H1 (cell line): ENCODE measurements around the gene NKTR.

Experiments
- BCL11A ChIP-seq, 2 experiments: IDR thresholded peaks; one replicate each; pipeline ENCODE4 v1.6.1; 2011; ENCODE audit warnings: low read depth in 2 of 2, low read length in 2 of 2, mild to moderate bottlenecking in 2 of 2
- CREB1 ChIP-seq: IDR thresholded peaks from 2 replicates; pipeline ENCODE4 v1.6.1; 2012; ENCODE audit warnings: inconsistent platforms
- CTCF ChIP-seq, 3 experiments: IDR thresholded peaks; 1 replicate in 2 of 3; 2 replicates in 1 of 3; pipeline versions ENCODE4 v1.5.1 to v1.6.1; 2011; ENCODE audit warnings: low read length in 3 of 3, mild to moderate bottlenecking in 3 of 3, inconsistent platforms in 2 of 3, low read depth in 1 of 3, moderate library complexity in 1 of 3; ENCODE audit not compliant: insufficient read depth in 1 of 3; ENCODE audit errors: control extremely low read depth in 1 of 3
- RAD21 ChIP-seq, 2 experiments: IDR thresholded peaks in 1 of 2; conservative IDR thresholded peaks in 1 of 2; 2 replicates each; pipeline ENCODE4 v1.6.1; 2011; ENCODE audit warnings: low read depth in 2 of 2, low read length in 2 of 2, improper control_type of control experiment in 1 of 2, inconsistent platforms in 1 of 2, mild to moderate bottlenecking in 1 of 2, moderate library complexity in 1 of 2
- RFX5 ChIP-seq: IDR thresholded peaks from 2 replicates; pipeline ENCODE4 v1.6.1; 2011; ENCODE audit warnings: low read depth, low read length, improper control_type of control experiment, borderline replicate concordance
- TF ChIP-seq, protein P1 (sequence below): IDR thresholded peaks from 2 replicates; pipeline ENCODE4 v1.6.1; 2012; ENCODE audit warnings: inconsistent platforms

GRCh38 chr3:42591811-42592210 is 8.7 kb upstream of the NKTR start:
- TF ChIP-seq, protein P1, sequence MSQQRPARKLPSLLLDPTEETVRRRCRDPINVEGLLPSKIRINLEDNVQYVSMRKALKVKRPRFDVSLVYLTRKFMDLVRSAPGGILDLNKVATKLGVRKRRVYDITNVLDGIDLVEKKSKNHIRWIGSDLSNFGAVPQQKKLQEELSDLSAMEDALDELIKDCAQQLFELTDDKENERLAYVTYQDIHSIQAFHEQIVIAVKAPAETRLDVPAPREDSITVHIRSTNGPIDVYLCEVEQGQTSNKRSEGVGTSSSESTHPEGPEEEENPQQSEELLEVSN = no peak
- no peak for TF ChIP-seq CTCF (IDR thresholded peaks at IDR 0.05; ENCODE audit: control extremely low read depth in 1 of 3, insufficient read depth in 1 of 3, low read depth in 1 of 3, low read length in 3 of 3)
- no peak for TF ChIP-seq BCL11A (IDR thresholded peaks at IDR 0.05; ENCODE audit: low read depth in 2 of 2, low read length in 2 of 2)
- no peak for TF ChIP-seq RFX5
- no peak for TF ChIP-seq CREB1
- TF ChIP-seq RAD21 (IDR thresholded peaks at IDR 0.05 in 1 of 2, conservative IDR thresholded peaks at IDR 0.05 in 1 of 2; ENCODE audit: low read depth in 2 of 2, low read length in 2 of 2) = no peak
